ENCODE results near the gene SH3GLB1.
A peak's percentile ranks its signal among the peaks of the same experiment; 100 is the strongest.

The SH3GLB1 gene

DNA sequence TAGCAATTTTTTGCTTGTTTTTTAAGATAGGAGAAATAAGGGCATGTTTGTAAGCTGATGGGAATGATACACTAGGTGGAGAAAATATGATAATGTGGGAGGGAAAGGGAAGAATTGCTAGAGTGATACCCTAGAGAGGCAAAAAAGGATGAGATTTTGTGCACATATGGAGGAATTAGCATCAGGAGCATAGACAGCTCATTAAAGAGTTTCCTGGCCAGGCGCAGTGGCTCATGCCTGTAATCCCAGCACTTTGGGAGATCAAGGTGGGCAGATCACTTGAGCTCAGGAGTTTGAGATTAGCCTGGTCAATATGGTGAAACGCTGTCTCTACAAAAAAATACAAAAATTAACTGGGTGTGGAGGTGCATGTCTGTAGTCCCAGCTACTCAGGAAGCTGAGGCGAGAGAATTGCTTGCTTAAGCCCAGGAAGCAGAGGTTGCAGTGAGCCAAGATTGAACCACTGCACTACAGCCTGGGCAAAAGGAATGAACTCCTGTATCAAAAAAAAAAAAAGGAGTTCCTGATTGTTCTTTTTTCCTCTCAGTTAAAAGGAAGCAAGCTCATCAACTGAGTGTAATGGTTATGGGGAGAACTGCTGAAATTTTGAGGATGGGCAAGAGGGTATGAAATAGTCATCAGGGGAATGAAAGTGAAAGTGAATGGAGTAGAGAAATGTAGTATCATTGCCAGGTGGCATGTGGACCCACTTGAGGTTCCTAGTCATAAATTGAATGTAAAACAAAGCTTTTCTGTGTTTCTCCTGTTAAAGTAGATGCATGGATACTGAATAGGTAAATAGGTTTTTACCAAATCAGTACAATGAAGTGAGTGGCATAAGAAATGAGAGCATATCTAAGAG, 35.5 kb downstream of the SH3GLB1 start:
- no peak for DNase-seq

GRCh38 chr1:86741947-86742572, 37.7 kb downstream of the SH3GLB1 start:
- DNase-seq: peak; percentile 37 to 50

DNA sequence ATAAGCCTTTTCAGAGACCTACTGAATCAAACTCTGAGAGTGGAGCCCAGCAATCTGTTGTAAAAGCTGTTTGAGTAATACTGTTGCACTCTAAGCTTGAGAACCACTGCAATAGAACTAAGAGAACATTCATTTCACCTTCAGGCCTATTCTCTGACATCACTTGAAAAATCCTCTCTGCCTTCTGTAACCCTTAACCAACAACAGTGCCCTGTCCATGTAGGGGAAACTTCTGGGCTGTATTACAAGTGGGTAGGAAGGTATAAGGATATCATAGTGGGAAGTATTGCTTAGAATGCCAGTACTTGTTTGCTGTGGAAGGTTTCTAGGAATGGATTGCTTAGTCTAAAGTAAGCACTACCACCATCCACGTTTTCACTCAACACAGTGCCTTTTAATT, 42.9 kb downstream of the SH3GLB1 start:
- no peak for DNase-seq

- no peak for DNase-seq
Measured at GRCh38 chr1:86748622-86749373, 44.4 kb downstream of the SH3GLB1 start.

DNA sequence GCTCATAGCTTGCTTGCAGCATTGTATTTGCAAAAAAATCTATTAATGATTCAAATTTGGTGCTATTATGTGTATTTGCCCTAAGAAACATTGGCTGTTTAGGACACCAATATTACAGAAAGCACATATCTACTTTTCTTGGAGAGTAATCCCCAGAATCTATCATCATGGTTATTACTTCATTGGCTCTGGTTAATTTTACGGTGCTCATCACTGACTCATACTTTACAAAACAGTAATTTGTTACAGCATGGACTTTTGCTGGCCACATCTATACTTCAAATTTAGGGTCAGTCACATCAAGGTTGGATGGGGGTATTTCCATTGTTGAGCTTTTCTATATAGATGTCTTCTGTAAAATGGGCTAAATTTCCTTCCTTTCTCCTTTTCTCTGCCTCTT, 45.7 kb downstream of the SH3GLB1 start:
- no peak for DNase-seq

- no peak for DNase-seq
Measured at GRCh38 chr1:86750530-86750929, 46.2 kb downstream of the SH3GLB1 start.

DNA sequence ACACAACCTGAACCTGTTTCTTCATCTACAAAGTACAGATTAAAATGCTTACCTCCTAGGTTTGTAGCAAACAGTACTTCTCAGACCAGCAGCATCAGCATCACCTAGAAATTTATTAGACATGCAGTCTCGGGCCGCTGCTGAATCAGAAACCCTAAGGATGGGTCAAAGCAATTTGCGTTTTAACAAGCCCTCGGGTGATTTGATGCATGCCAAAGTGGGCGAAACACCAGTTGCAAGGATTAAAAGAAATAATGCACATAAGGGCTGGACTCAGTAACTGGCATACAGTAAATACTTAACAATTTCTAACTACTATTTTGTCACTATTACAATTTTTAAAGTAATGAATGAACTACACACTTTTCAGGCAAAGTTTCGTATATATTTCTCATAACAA, 47.5 kb downstream of the SH3GLB1 start:
- DNase-seq: no peak

GRCh38 chr1:86753700-86754099, 49.3 kb downstream of the SH3GLB1 start:
- no peak for DNase-seq

DNA sequence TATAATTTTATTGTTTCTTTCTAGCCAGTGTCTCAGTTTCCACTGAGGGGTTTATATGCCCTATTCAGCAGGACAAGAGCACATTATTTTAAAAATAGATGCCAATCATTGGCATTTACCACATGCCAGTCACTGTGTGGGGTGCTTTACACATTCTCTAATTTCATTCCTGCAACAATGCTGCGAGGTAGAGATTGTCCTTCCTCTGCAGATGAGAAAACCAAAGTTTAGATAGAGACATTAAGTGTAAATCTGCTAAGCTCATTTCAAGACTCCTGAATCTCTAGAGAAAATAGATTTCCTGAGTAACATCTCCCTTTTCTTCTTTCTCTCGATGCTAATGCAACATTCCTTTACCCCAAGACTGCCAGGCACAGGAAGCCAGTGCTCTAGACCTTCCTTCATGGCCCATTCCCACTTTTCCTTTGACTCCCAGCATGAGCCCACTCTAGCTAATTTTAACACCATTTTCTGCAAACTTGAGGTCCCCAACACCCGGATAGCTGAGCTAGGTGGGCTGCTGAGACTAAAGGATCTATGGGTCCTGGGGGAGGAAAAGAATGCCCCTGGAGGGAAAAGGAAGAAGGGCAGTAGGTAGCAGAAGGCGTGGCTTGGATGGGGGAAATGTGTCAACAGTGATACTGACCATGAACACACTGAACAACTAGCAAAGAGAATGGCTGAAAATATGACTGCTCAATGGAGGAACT, 50.0 kb downstream of the SH3GLB1 start:
- no peak for DNase-seq

DNA sequence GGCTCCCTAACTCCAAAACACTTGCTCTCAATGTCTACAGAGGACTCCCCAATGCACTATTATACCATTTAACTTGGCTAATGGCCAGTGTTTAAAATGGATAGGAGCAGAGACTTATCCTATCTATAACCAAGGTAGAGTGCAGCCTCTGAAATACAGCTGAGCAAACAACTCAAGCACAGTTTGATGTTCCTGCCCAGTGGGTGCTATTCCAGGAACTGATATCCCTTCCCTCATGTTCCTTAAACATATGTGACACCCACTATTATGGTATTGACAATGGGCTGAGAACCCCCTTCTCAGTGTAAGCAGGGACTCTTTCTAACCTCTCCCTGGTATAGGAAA, 51.7 kb downstream of the SH3GLB1 start:
- DNase-seq: no peak

GRCh38 chr1:86757272-86757984, 53.1 kb downstream of the SH3GLB1 start:
- DNase-seq: no peak

DNA sequence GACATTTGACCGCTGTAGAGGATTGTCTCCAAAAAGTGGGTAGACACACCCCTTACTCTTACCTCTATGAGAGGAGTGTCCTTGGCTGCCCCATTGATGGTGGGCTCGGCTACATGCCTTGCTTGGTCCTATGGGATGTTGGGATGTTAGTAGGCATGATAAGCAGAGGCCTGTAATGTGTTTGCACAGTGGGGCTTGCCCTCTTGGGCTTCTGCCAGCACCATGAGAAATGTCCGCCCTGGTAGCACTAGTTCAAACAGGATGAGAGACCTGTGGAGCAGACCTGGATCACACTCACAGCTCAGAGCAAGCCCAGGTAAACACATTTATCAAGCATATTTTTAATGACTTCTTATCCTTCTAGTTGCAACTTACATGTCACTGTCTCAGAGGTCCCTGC, 54.2 kb downstream of the SH3GLB1 start:
- no peak for DNase-seq

- no peak for DNase-seq
Measured at GRCh38 chr1:86760199-86760598, 55.8 kb downstream of the SH3GLB1 start.

DNA sequence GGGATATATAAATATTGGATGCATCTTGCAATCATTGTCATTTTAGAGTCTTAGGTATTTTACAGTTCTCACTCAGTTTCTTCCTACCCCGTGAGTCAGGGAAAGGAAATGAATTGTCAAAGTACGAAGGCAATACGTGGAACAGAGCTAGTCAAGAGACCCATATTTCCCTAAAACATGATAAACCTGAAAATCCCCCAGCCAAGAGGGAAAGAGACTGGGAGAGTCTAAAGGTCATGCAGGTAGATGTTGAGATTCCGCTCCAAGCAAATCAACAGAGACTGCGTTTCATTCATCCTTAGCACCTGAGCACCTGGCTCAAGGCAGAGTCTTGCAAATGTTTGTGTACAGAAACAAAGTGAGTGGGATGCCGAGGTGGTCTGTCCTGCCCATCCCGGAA, 58.0 kb downstream of the SH3GLB1 start:
- DNase-seq: no peak

GRCh38 chr1:86764523-86764922, 60.1 kb downstream of the SH3GLB1 start:
- no peak for DNase-seq

GRCh38 chr1:86765073-86765472, 60.7 kb downstream of the SH3GLB1 start:
- no peak for DNase-seq

DNA sequence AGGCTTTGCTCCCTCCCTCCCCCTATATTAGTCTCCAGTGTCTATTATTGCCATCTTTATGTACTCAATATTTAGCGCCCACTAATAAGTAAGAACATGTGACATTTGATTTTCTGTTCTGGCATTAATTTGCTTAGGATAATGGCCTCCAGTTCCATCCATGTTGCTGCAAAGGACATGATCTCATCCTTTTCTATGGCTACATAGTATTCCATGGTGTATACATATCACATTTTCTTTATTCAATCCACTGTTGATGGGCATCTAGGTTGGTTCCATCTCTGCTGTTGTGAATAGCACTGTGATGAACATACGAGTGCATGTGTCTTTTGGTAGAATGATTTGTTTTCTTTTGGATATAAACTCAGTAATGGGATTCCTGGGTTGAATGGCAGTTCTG, 61.3 kb downstream of the SH3GLB1 start:
- DNase-seq: no peak

GRCh38 chr1:86768554-86768953, 64.2 kb downstream of the SH3GLB1 start:
- DNase-seq: no peak

DNA sequence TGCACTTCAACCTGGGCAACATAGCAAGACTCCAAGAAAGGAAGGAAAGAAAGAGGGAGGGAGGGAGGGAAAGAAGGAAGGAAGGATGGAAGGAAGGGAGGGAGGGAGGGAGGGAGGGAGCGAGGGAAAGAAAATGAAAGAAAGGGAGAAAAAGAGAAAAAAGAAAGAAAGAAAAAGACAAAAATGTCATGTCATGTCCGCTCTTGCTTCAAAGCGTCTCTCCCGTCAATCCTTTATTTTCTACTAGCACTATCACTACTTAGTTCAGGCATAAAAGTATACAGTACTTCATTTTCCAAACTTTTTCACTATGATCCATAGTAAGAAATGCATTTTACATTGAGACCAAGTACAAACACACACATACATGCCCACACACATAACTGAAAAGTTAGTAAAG, 64.7 kb downstream of the SH3GLB1 start:
- DNase-seq: no peak

GRCh38 chr1:86773341-86774288, 69.2 kb downstream of the SH3GLB1 start:
- no peak for DNase-seq

Data from stimulated activated CD4-positive, alpha-beta T cell treated with anti-CD3 and anti-CD28 coated beads, Interleukin-2, amount 100 ng/mL, for 24 hours (primary cell).